AG04450 (cell line): ENCODE measurements around the gene ABCF2. TPM values are rescaled to one million over a fixed set of nuclear protein-coding genes. Genes with fewer than 3 reads are reported as not detected.

Experiments used
- CTCF ChIA-PET: fragments of 300-600, 350-600 bp; formaldehyde crosslinking; extraction: SDS; loops from one replicate; lab custom pipeline; 2022; ENCODE audit warnings: antibody characterized with exemption, inconsistent platforms; lab: Charles Lee
- POLR2A ChIA-PET: fragments of 350-600 bp; formaldehyde crosslinking; extraction: SDS; loops from one replicate; lab custom pipeline; 2021; ENCODE audit warnings: antibody characterized with exemption, inconsistent platforms; lab: Yijun Ruan, JAX
- DNase-seq: peaks from one replicate; pipeline ENCODE4 v3.0.0-alpha.2; 2011; ENCODE audit warnings: low read depth, low spot score
- H3K27ac ChIP-seq: one replicate; pipeline ENCODE4 v1.5.1; 2012; ENCODE audit warnings: low read depth, low read length, control low read depth
- H3K27me3 ChIP-seq: one replicate; pipeline ENCODE4 v1.6.0; 2012; ENCODE audit warnings: low read length; ENCODE audit not compliant: control insufficient read depth, insufficient read depth
- H3K4me3 ChIP-seq: 2 replicates; pipeline ENCODE4 v1.5.1; 2011; ENCODE audit warnings: mild to moderate bottlenecking, low read depth, low read length, control low read depth
- H3K9me3 ChIP-seq: 2 replicates; pipeline ENCODE4 v1.5.1; 2012; ENCODE audit warnings: low read length; ENCODE audit not compliant: control insufficient read depth, insufficient read depth
- polyA minus RNA-seq: library from RNA; depleted of rRNA, polyadenylated mRNA; stranded (reverse); fragments of >200 nt; gene quantifications from 2 replicates; pipeline ENCODE4 v1.2.3, GENCODE V29; 2011; rRNA and poly(A)+ RNA removed
- polyA plus RNA-seq: library from polyadenylated mRNA; depleted of rRNA; stranded (reverse); fragments of >200 nt; gene quantifications from 2 replicates; pipeline ENCODE4 v1.2.3, GENCODE V29; 2011; rRNA removed
- TF ChIP-seq, protein P1 (sequence below): IDR thresholded peaks from 2 replicates; pipeline ENCODE4 v1.5.1; 2011; ENCODE audit warnings: low read depth, low read length, control low read depth, inconsistent platforms

ABCF2 gene
- polyA plus RNA-seq (31.0 and 39.0 TPM in 2 replicates), polyA minus RNA-seq (39.7 and 41.6 TPM in 2 replicates)

DNA sequence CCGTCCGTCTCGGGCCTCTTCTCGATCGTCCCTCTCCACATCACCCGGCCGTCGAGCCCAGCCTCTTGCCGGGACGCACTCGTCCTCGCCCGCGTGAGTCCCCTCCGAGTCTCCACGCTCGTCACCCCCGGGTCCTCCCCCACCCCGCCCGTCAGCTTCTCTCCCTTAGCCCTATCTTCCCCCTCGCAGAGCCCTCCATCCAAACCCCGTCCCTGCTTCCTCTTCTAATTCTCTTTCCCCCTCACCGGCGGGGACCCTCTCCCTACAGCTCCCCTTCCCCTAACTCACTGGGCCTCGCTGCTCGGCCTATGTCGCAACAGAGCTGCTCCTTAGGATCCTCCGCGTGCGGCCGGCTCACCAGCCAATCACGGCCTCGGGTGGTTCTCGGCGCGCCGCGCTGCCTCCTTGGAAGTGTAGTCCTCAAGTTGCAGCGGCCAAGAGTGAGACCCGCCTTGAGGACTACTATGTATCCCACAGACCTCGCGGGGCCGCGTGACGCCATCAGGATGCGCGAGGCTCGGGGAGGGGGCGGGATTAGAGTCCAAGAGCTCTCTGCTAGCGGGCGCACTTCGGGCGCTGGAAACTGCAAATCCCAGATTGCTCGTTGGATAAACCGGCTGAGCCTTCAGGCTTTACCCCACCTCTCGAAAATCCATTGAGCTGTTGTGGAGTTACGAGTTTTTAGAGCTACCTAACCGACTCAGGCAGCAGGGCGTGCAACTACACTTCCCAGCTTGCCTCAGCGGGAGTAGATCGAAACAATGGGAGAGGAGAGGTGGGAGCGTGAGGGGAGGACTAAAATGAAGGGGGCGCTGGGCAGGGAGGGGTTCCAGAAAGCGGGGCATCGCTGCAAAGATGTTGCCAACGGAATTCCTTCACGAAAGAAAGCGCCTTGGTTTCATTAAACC lies at the start of gene ABCF2:
ABCF2 (minus strand) TSS at position 331 of the 908 bp plus-strand sequence. CDS start 747 bp downstream, outside the sequence.
- H3K9me3 ChIP-seq = no peaks in the 10 kb centered on the region
- peak within 1 kb of the TSS; percentile 91 for H3K4me3 ChIP-seq
- peak within 1 kb of the TSS; percentile 81 for H3K27ac ChIP-seq
- H3K27me3 ChIP-seq = no peaks in the 10 kb centered on the region
- POLR2A ChIA-PET = interaction anchor here (0.5 to 1.2 kb wide), 9 partner anchors 12 to 293 kb away, joined by 3 to 8 read pairs (median 5); partner anchors contain the start of genes NUB1 and RHEB
- CTCF ChIA-PET = interaction anchor here (1.9 to 8.4 kb wide), 2 partner anchors 17 to 55 kb away, joined by 6 to 64 read pairs; no protein-coding TSS in a partner anchor
- DNase-seq = peak; percentile 97
- TF ChIP-seq, protein P1, sequence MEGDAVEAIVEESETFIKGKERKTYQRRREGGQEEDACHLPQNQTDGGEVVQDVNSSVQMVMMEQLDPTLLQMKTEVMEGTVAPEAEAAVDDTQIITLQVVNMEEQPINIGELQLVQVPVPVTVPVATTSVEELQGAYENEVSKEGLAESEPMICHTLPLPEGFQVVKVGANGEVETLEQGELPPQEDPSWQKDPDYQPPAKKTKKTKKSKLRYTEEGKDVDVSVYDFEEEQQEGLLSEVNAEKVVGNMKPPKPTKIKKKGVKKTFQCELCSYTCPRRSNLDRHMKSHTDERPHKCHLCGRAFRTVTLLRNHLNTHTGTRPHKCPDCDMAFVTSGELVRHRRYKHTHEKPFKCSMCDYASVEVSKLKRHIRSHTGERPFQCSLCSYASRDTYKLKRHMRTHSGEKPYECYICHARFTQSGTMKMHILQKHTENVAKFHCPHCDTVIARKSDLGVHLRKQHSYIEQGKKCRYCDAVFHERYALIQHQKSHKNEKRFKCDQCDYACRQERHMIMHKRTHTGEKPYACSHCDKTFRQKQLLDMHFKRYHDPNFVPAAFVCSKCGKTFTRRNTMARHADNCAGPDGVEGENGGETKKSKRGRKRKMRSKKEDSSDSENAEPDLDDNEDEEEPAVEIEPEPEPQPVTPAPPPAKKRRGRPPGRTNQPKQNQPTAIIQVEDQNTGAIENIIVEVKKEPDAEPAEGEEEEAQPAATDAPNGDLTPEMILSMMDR = no peak

DNA sequence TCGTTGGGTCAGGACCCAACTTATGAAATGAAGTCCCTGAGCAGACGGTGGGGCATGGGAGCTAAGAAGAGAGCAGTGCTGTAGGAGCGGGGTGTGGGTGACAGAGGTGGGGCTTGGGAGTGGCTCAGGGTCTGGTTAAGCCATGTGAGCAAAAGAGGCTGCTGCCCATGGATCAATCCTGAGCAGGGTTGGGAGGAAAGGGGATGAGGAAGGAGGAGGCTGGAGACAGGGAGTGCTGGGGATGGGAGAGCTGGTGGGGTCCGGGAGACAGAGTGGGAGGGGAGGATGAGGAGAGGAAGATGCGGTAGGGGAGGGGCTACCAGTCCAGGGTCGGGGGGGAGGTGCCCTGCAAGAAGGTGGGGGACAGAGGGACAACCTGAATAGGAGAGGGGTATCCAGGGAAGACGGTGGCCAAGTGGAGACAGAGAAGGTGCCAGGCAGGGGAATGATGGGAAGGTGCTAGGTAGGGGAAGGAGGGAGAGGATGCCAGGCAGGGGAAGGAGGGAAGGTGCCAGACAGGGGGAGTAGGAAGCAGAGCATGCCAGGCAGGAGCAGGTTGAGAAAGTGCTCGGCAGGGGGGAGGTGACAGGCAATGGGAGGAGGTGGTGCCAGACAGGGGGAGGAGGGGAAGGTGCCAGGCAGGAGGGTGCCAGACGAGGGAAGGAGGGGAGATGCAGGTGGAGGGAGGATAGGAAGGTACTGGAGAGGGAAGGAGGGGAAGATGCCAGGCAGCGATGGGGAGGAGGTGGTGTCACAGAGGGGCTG lies 49.0 kb upstream of the ABCF2 start:
- peak overlapping the region; percentile 61 for H3K4me3 ChIP-seq
- no peak for DNase-seq
- no peaks in the 10 kb centered on the region for H3K9me3 ChIP-seq
- peaks cover 21% of the 10 kb centered on the region for H3K27me3 ChIP-seq
- ChIA-PET POLR2A (no interaction called here), CTCF (no interaction called here)
- TF ChIP-seq, protein P1 = no peak
- H3K27ac ChIP-seq = no peak overlapping the region

DNA sequence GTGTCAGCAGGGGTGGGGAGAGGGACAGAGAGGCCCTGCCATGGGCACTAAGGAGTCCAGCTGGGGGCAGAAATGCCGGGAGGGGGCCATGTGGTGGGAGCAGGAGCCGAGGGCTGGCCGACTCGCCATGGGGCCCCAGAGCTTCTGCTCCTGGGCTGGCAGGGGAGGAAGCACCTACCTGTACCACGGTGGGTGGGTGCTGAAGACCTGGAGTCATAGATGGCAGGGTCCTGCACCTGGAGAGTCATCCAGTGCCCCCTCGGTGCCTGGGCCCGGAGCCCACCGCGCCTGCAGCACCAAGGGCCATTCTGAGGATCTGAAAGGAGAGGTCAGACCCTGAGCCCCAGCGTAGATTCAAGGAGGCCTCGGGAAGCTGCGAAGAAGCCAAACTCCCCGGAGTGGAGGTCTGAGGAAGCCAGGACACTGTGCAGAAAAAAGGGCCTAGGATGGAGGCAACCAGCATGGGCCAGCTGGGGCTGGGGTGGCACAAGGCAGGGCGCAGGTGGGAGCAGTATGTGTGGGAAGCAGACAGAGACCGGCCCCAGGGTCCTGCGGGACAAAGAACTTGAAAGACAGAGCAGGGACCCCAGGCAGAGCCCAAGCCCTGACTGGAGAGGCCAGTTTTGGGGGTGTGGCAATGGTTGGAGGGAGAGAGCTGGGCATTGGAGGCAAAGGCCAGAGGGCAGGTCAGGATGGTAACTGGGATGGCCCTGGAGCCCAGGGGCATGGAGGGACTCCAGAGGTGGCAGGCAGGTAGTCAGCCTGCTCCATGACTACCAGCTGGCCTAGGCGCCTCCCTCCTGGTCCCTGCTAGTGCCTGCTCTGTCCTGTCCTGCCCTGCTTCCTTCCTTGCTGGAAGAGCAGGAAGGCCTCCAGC lies 48.2 kb upstream of the ABCF2 start:
- Histone ChIP-seq H3K4me3 (no peak overlapping the region), H3K27me3 (peaks cover 18% of the 10 kb centered on the region), H3K27ac (no peak overlapping the region), H3K9me3 (no peaks in the 10 kb centered on the region)
- no peak for DNase-seq
- TF ChIP-seq, protein P1 = no peak
- POLR2A ChIA-PET = no interaction called here
- CTCF ChIA-PET = interaction anchor here (0.8 kb wide), 1 partner anchor 31 kb away, joined by 3 read pairs; no protein-coding TSS in a partner anchor

DNA sequence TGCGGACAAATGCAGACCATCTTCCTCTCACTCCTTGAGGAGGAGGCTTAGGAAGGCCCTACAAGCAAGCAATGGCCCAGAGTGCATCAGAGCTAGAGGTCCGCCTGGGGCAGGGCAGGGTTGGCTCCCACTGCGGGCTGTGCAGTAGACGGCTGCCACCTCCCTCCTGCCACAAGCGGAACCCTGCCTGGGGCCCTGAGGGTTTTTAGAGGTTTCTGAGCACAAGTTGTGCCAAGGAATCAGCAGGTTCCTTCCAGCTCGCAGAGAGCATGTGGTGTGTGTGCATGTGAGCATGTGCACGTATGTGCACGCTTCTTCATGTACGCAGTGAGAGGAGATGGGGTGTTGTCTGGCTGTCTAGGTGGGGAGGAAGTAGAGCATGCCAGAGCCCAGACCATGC lies 47.4 kb upstream of the ABCF2 start:
- TF ChIP-seq, protein P1 = no peak
- ChIA-PET POLR2A (no interaction called here), CTCF (interaction anchor here (0.8 kb wide), 1 partner anchor 31 kb away, joined by 3 read pairs; no protein-coding TSS in a partner anchor)
- Histone ChIP-seq H3K9me3 (no peaks in the 10 kb centered on the region), H3K27ac (no peak overlapping the region), H3K4me3 (no peak overlapping the region), H3K27me3 (peaks cover 10% of the 10 kb centered on the region)
- DNase-seq = no peak
